Measurements from ENCODE around the gene CLCN7.

The CLCN7 gene

GRCh38 chr16:1429012-1429411 lies 45.8 kb downstream of the CLCN7 start:
- no peak for DNase-seq

- no peak for DNase-seq
Observed at GRCh38 chr16:1428511-1428910, 46.3 kb downstream of the CLCN7 start.

GRCh38 chr16:1427473-1428461 lies 47.1 kb downstream of the CLCN7 start:
- DNase-seq = no peak

GRCh38 chr16:1426734-1427471 lies 47.9 kb downstream of the CLCN7 start:
- no peak for DNase-seq

GRCh38 chr16:1425616-1426370 lies 49.0 kb downstream of the CLCN7 start:
- no peak for DNase-seq

GRCh38 chr16:1424028-1424427 lies 50.8 kb downstream of the CLCN7 start:
- DNase-seq = no peak

GRCh38 chr16:1422076-1422475 lies 52.8 kb downstream of the CLCN7 start:
- DNase-seq = no peak

GRCh38 chr16:1420111-1420539 lies 54.7 kb downstream of the CLCN7 start:
- DNase-seq = no peak

- DNase-seq = no peak
Observed at GRCh38 chr16:1416521-1416941, 58.3 kb downstream of the CLCN7 start.

GRCh38 chr16:1414532-1415260 lies 60.1 kb downstream of the CLCN7 start, which contains the start of gene UNKL:
TSS of gene UNKL (minus strand) at chr16:1414704. CDS start at chr16:1414691, 13 bp downstream.
- DNase-seq = peak; percentile 14

GRCh38 chr16:1413684-1414531 lies 60.9 kb downstream of the CLCN7 start:
- peak; percentile 23 for DNase-seq

GRCh38 chr16:1412847-1413246 lies 62.0 kb downstream of the CLCN7 start:
- no peak for DNase-seq

- peak; percentile 62 for DNase-seq
Observed at GRCh38 chr16:1408171-1408837, 66.5 kb downstream of the CLCN7 start.

- DNase-seq = no peak
Observed at GRCh38 chr16:1407753-1408152, 67.1 kb downstream of the CLCN7 start.

GRCh38 chr16:1403733-1404132 lies 71.1 kb downstream of the CLCN7 start:
- DNase-seq = no peak

GRCh38 chr16:1403036-1403435 lies 71.8 kb downstream of the CLCN7 start:
- no peak for DNase-seq

- no peak for DNase-seq
Observed at GRCh38 chr16:1401758-1402154, 73.1 kb downstream of the CLCN7 start.

GRCh38 chr16:1401061-1401757 lies 73.6 kb downstream of the CLCN7 start:
- no peak for DNase-seq

- DNase-seq = no peak
Observed at GRCh38 chr16:1398826-1399581, 75.8 kb downstream of the CLCN7 start.

All from NCI-H1105 treated with DMSO at 0.1 percent for 48 hours (cell line).